Esophagus muscularis mucosa (tissue), 3 donors: ENCODE results near the gene GSK3B.

Source experiments
- CTCF ChIP-seq, 3 experiments: fragments of 200-600 bp in 2 of 3; fragments of 450-650 bp in 1 of 3; sonication (generic) in 2 of 3; IDR thresholded peaks; one replicate each; pipeline ENCODE4 v1.5.1; 2017 to 2019; ENCODE audit warnings: antibody characterized with exemption in 3 of 3, mild to moderate bottlenecking in 2 of 3, moderate library complexity in 1 of 3
- POLR2A ChIP-seq: fragments of 450-650 bp; IDR thresholded peaks from one replicate; pipeline ENCODE4 v1.6.1; 2017; ENCODE audit warnings: antibody characterized with exemption, moderate library complexity, mild to moderate bottlenecking, low read depth

- TF ChIP-seq POLR2A (no peak), CTCF (IDR thresholded peaks at IDR 0.05) (no peak)
These were observed 297.9 kb downstream of the GSK3B start for GRCh38 chr3:119796368-119796767.
